Duodenal mucosa (tissue), 2 donors: ENCODE data around the gene TANGO2.

Experiments
- H3K27ac ChIP-seq: one replicate; pipeline ENCODE4 v1.7.0; 2013; ENCODE audit warnings: low read depth, low read length
- H3K27me3 ChIP-seq, 2 donors: one replicate each; pipeline ENCODE4 v1.7.0; 2013; ENCODE audit warnings: low read length in 2 of 2, control low read depth in 1 of 2; ENCODE audit not compliant: insufficient read depth in 2 of 2, control insufficient read depth in 1 of 2
- H3K36me3 ChIP-seq, 2 donors: one replicate each; pipeline ENCODE4 v1.7.0; 2013; ENCODE audit warnings: low read length in 2 of 2, control low read depth in 1 of 2; ENCODE audit not compliant: insufficient read depth in 2 of 2, control insufficient read depth in 1 of 2
- H3K4me1 ChIP-seq, 2 donors: one replicate each; pipeline ENCODE4 v1.7.0; 2013; ENCODE audit warnings: low read length in 2 of 2, control low read depth in 1 of 2; ENCODE audit not compliant: insufficient read depth in 2 of 2, control insufficient read depth in 1 of 2
- H3K4me3 ChIP-seq, 2 donors: one replicate each; pipeline ENCODE4 v1.7.0; 2013; ENCODE audit warnings: low read length in 2 of 2, low read depth in 1 of 2
- H3K9ac ChIP-seq, 2 donors: one replicate each; pipeline ENCODE4 v1.7.0; 2013; ENCODE audit warnings: low read length in 2 of 2, low read depth in 1 of 2
- H3K9me3 ChIP-seq, 2 donors: one replicate each; pipeline ENCODE4 v1.7.0; 2013; ENCODE audit warnings: low read length in 2 of 2, control low read depth in 1 of 2; ENCODE audit not compliant: control insufficient read depth in 1 of 2

Gene TANGO2

DNA sequence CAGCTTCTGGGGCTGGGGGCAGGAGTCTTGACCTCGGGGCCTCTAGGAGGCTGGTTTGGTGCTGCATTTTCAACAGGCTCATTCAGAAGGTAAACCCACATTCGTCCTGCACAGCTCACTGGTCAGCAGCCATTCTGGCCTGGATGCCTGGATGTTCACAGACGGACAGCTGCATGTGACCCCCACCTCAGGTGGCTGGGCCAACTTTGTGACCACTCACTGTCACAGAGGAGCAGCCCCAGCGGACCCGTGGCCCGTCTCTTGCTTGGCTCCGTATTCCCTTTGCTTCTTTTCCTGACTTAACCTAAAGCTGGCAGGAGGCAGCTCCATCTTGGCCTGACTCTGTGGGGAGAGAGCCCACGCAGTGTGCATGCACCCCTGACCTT lies 67.3 kb downstream of the TANGO2 start:
- Histone ChIP-seq H3K36me3 (peaks cover 54 to 80% of the 10 kb centered on the region in 2 donors), H3K4me3 (no peak overlapping the region)

DNA sequence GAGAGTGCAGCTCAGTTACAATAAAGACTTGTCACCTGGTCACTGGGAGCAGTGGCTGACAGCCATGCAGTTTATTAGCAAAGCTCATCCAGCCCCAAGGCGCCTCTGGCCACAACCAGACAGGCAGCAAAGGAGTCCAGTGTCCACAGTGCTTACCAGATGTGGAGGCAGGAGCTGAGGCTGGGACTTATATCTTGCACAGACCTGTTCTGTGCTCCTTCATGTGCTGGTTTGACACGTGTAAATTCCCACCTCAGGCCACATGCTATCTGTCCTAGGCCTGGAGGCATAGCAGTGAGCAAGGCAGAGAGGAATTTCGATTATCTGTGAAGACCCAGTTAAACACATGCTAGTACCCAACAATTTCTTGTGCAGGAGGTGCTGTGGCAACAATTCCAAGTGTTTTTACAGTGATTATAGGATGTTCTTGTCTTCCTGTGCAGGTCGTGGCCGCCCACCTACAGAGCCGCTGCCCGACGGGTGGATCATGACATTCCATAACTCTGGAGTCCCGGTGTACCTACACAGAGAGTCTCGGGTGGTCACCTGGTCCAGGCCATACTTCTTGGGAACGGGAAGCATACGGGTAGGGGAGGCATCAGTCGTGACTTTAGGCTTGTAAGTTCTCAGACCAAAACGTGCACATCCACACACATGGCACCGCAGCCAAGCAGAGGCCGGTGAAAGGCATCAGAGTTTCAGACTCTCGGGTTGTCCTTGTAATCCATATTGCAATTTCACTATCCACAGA lies 68.5 kb downstream of the TANGO2 start:
- H3K4me1 ChIP-seq, result peaks cover 3 to 6% of the 10 kb centered on the region in 2 donors
- H3K36me3 ChIP-seq, result peaks cover 65 to 89% of the 10 kb centered on the region in 2 donors
- H3K9ac ChIP-seq, result no peak overlapping the region
- H3K9me3 ChIP-seq, result no peaks in the 10 kb centered on the region
- no peaks in the 10 kb centered on the region for H3K27me3 ChIP-seq
- H3K4me3 ChIP-seq, result no peak overlapping the region
- no peak overlapping the region for H3K27ac ChIP-seq

More for the DNA sequence above, 67.3 kb downstream of the TANGO2 start:
- peaks cover 4 to 14% of the 10 kb centered on the region in 2 donors for H3K4me1 ChIP-seq
- H3K9ac ChIP-seq, result no peak overlapping the region
- H3K27me3 ChIP-seq, result no peaks in the 10 kb centered on the region
- no peak overlapping the region for H3K27ac ChIP-seq
- no peaks in the 10 kb centered on the region for H3K9me3 ChIP-seq

DNA sequence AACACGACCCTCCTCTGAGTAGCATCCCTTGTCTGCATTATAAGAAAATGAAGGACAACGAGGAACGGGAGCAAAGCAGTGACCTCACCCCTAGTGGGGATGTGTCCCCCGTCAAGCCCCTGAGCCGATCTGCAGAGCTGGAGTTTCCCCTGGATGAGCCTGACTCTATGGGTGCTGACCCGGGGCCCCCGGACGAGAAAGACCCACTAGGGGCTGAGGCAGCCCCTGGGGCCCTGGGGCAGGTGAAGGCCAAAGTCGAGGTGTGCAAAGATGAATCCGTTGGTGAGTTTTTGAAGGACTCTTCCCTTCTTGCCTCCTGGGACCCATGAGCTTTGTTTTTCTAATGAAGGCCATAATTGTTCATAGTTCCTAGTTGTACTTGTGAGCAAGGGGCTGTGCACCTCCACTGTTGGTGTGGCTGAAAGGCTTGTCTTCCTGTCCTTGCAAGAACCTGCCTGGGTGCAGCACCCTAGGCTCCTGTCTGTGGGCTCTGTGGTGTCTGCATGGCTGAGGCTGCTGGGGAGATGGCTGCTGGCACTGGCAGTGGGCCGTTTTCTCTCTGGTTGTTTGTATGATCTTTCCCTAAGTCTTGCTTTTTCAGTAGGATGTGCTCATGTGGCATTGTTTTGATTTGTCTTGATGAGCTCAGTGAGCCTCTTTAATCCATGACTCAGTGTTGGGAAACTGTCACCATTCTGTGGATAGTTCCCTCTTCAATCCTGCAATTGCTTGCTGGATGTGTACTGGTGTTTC lies 69.2 kb downstream of the TANGO2 start:
- Histone ChIP-seq H3K4me3 (no peak overlapping the region), H3K36me3 (peaks cover 71 to 96% of the 10 kb centered on the region in 2 donors), H3K9ac (no peak overlapping the region), H3K27me3 (no peaks in the 10 kb centered on the region), H3K4me1 (no peaks in the 10 kb centered on the region), H3K9me3 (no peaks in the 10 kb centered on the region), H3K27ac (no peak overlapping the region)

DNA sequence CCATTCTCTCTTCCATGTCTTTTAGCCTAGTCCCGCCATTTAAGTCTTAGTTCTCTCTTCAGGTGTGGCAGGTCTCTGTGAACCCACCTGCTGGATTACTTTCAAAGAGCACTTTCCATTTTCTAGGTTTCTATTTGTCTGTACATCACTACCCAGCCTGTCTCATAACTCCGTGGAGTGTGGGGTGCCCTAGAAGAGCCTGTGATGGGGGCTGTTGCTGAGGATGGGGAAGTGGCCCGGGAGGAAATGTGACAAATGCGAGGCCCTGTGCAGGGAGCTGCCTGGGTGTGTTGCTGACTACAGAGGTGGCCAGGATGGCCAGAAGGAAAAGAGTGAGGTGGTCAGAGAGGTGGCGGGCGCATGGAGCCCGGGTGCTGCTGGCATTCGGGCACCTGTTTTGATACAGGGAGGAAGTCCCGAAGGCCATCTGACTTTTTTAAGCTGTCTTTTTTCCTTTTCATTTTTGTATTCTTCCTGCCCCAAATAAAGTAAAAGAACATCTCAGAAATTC lies 69.9 kb downstream of the TANGO2 start:
- Histone ChIP-seq H3K9me3 (no peaks in the 10 kb centered on the region), H3K9ac (no peak overlapping the region), H3K27ac (no peak overlapping the region), H3K27me3 (no peaks in the 10 kb centered on the region), H3K4me3 (no peak overlapping the region), H3K36me3 (peaks cover 69 to 98% of the 10 kb centered on the region in 2 donors), H3K4me1 (no peaks in the 10 kb centered on the region)

- Histone ChIP-seq H3K9me3 (no peaks in the 10 kb centered on the region), H3K4me1 (no peaks in the 10 kb centered on the region), H3K36me3 (peaks cover 62 to 98% of the 10 kb centered on the region in 2 donors), H3K4me3 (no peak overlapping the region), H3K27me3 (no peaks in the 10 kb centered on the region), H3K9ac (no peak overlapping the region), H3K27ac (no peak overlapping the region)
Observed at GRCh38 chr22:20091690-20092476, 71.0 kb downstream of the TANGO2 start.

DNA sequence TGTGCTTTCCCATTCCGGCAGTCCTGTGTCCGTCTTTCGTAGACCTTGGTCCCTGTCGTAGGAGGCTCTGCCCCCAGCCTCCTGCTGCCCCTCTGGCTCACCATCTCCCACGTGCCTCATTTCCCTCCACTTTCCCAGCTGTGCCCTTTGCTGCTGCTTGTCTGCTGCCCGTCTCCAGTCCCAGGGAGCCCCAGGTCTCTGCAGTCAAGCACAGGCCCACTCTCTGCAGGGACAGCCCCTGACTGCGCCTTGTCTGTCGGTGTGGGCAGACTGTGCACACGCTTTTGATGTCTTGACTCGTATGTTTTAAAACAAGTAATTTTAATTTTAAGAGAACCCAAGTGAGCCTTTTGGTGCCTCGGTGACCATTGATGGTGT lies 71.6 kb downstream of the TANGO2 start:
- no peak overlapping the region for H3K9ac ChIP-seq
- H3K4me3 ChIP-seq, result no peak overlapping the region
- no peaks in the 10 kb centered on the region for H3K27me3 ChIP-seq
- H3K9me3 ChIP-seq, result no peaks in the 10 kb centered on the region
- H3K4me1 ChIP-seq, result no peaks in the 10 kb centered on the region
- H3K27ac ChIP-seq, result no peak overlapping the region
- H3K36me3 ChIP-seq, result peaks cover 60 to 98% of the 10 kb centered on the region in 2 donors

DNA sequence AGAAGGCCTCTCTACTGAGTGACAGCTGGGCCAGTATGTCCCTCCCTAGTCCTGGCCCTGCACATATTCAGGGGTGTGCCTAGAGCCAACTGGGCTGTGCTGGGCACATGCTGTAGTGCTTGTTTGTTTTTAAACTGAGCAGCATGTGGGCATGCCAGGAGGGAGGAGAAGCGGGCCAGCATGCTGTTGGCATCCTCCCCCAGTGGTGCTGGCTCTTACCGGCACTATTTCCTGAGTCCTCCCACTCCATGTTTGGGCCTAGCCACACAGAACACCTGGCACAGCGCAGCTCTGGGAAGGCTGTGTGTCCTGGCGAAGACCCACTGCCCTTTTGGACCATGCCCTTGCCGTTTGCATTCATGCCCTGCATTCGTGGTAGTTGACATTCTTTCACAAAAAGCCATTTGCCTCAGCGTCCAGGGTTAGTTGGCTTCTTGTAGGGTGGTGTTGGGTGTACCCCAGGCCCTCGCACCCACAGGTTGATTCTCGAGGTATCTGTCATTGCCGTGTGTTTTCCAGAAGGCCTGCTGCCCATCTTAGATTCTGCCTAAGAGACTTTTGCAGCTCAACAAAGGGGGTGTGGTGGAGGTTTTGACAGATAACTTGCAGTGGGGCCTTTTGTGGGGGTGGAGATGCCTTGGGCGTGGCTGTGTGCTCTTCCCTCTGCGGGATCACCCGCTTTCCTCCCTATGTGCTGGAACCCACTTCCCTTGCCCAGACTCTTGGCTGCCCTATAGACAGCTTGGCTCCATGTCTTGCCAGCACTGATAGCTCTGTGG lies 72.7 kb downstream of the TANGO2 start:
- H3K27ac ChIP-seq, result no peak overlapping the region
- no peaks in the 10 kb centered on the region for H3K27me3 ChIP-seq
- no peak overlapping the region for H3K4me3 ChIP-seq
- peaks cover 57 to 93% of the 10 kb centered on the region in 2 donors for H3K36me3 ChIP-seq
- no peak overlapping the region for H3K9ac ChIP-seq
- H3K9me3 ChIP-seq, result no peaks in the 10 kb centered on the region
- no peaks in the 10 kb centered on the region for H3K4me1 ChIP-seq

DNA sequence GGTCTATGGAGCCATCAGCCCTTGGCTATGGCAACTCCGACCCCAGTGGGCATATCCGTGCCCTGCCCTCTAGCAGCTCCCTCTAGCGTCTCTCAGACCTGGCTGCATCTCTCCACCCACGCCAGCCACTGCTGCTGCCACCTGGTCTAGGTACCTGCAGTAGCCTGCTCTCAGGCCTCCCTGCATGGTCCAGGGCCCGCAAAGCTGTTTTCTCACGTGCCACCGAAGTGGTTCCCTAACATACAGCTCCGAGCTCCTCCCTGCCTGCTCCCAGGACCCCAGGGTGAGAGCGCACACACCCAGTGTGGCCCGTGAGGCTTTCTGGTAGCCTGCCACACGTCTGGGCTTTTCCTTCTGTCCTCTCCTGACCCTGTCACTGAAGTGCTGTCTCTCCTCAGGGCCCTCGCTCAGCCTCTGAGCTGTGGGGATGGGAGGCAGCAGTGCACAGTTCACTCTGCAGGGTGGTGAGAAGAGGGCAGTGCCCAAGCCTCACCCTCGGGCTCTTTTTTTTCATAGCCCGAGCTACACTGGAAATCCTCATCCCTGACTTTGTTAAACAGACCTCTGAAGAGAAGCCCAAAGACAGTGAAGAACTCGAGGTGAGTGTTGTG lies 73.4 kb downstream of the TANGO2 start:
- Histone ChIP-seq H3K4me1 (no peaks in the 10 kb centered on the region), H3K27me3 (no peaks in the 10 kb centered on the region), H3K4me3 (no peak overlapping the region), H3K9ac (no peak overlapping the region), H3K36me3 (peaks cover 62 to 93% of the 10 kb centered on the region in 2 donors), H3K27ac (no peak overlapping the region), H3K9me3 (no peaks in the 10 kb centered on the region)

GRCh38 chr22:20095521-20095920 lies 74.6 kb downstream of the TANGO2 start:
- no peaks in the 10 kb centered on the region for H3K4me1 ChIP-seq
- H3K27me3 ChIP-seq, result no peaks in the 10 kb centered on the region
- peaks cover 52 to 93% of the 10 kb centered on the region in 2 donors for H3K36me3 ChIP-seq
- no peak overlapping the region for H3K4me3 ChIP-seq
- no peaks in the 10 kb centered on the region for H3K9me3 ChIP-seq
- no peak overlapping the region for H3K9ac ChIP-seq
- H3K27ac ChIP-seq, result no peak overlapping the region
